D721Med (cell line): ENCODE data around the gene ADCY10.

ENCODE experiments used
- DNase-seq: peaks from one replicate; pipeline ENCODE4 v3.0.0; 2011; ENCODE audit warnings: low spot score; ENCODE audit not compliant: insufficient read length
- FAIRE-seq: peaks from 2 replicates; lab custom pipeline; 2011; peaks lifted over from hg19 to GRCh38; lab: Jason Lieb, UNC
- TF ChIP-seq, protein P1 (sequence below): IDR thresholded peaks from 2 replicates; pipeline ENCODE4 v1.5.1; 2012; ENCODE audit warnings: mild to moderate bottlenecking, control low read depth; ENCODE audit not compliant: insufficient read depth; ENCODE audit errors: missing control alignments

The ADCY10 gene

DNA sequence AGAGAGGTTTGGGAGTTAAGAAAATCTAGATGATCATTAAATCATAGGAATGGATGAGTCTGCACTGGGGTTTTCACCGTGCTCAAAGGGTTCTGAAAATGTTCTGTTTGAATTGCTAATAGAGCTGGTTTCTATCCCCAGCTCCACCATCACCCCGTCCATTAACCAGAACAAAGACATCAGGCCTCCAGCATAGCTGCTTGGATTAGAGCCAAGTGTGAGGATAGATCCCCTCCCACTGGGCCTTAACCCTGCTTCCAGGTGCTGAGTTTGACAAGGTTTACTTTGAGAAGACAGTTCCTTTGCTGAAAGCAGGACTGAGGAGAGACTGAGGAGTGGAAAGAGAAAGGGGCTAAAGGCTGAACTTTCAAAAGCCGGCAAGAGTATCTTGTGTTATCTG, 143.8 kb downstream of the ADCY10 start:
- FAIRE-seq (no peak), DNase-seq (no peak)
- TF ChIP-seq, protein P1, sequence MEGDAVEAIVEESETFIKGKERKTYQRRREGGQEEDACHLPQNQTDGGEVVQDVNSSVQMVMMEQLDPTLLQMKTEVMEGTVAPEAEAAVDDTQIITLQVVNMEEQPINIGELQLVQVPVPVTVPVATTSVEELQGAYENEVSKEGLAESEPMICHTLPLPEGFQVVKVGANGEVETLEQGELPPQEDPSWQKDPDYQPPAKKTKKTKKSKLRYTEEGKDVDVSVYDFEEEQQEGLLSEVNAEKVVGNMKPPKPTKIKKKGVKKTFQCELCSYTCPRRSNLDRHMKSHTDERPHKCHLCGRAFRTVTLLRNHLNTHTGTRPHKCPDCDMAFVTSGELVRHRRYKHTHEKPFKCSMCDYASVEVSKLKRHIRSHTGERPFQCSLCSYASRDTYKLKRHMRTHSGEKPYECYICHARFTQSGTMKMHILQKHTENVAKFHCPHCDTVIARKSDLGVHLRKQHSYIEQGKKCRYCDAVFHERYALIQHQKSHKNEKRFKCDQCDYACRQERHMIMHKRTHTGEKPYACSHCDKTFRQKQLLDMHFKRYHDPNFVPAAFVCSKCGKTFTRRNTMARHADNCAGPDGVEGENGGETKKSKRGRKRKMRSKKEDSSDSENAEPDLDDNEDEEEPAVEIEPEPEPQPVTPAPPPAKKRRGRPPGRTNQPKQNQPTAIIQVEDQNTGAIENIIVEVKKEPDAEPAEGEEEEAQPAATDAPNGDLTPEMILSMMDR = no peak

DNA sequence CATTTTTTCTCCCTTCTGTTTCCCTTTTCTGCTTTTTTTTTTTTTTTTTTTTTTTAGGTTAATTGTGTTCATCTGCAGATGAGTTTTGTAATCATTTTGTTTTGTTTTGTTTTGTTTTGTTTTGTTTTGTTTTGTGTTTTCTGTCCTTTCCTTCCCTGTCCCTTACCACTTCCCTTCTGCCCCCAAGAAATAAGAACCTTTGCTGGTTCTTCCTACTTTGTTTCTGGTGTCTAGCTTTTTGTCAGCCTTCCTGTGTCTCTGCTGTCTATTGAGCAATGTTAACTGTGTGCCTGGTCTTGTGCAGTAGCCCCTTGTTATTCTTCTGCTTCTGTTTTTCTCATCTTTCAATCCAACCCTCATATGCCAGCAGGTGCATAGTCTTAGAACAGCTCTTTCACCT, 146.2 kb downstream of the ADCY10 start:
- no peak for FAIRE-seq
- no peak for DNase-seq
- TF ChIP-seq, protein P1 = no peak

DNA sequence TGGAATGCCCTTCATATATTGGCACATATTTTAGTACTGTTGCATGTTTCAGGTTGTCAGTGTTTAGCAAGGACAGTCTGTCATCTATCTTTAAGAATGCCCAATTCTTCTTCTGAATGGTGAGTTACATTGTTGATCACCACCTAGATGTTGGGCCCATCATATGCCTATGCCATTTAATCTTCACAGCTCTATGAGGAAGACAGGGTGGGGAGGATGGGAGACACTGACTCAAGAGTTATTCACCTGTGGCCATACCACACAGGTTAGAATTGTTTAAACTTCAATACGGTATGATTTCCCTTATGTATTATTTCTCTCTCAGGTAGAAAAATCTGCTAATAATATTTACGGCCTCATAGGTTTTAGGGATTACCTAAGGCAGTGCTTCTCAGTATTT, 147.4 kb downstream of the ADCY10 start:
- peak; percentile 89 for FAIRE-seq
- DNase-seq = no peak
- TF ChIP-seq, protein P1 = no peak

DNA sequence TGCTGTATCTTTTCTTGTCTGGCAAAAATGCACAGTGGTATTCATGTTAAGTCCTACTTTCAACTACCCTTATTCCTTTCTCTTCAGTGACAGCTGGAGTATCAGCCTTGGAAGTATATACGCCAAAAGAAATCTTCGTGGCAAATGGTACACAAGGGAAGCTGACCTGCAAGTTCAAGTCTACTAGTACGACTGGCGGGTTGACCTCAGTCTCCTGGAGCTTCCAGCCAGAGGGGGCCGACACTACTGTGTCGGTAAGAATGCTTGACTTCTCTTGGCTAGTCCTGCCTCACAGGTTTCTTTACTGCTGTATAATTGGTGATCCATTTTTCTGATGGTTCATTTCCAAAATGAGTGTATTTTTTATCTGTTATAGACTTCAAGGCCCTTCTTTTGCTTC, 148.4 kb downstream of the ADCY10 start:
- DNase-seq (no peak), FAIRE-seq (no peak)

DNA sequence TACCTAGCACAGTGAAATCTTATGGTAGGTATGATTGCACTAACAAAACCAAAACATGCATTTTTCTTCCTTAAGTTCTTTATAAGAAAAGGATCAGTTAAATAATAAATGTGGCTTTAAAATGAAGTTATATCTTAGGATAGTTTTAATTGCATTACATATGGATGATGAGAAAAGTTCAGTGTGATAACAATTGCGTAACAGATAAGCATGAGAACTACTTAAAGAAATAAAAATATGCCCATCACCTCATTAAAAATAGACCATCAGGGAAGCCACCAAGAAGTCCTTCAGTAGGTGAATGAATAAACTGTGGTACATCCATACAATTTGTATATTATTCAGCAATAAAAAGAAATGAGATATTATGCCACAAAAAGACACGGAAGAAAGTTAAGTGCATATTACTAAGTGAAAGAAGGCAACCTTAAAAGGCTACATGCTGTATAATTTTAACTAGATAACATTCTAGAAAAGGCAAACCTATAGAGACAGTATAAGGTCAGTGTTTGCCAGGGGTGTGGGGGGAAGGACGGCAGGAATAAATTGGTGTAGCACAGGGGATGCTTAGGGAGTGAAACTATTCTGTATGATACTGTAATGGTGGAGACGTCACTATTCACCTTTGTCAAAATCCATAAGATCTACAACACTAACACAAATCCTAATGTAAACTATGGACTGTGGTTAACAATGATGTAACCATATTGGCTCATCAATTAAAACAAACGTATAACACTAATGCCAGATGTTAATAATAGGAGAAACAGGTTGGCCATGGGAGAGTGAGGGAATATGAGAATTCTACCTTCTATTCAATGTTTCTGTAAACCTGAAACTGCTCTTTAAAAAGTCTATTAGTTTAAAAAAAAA, 149.2 kb downstream of the ADCY10 start:
- FAIRE-seq (peak; percentile 88), DNase-seq (no peak)
- TF ChIP-seq, protein P1 = no peak

More for the DNA sequence above, 148.4 kb downstream of the ADCY10 start:
- TF ChIP-seq, protein P1 = no peak

DNA sequence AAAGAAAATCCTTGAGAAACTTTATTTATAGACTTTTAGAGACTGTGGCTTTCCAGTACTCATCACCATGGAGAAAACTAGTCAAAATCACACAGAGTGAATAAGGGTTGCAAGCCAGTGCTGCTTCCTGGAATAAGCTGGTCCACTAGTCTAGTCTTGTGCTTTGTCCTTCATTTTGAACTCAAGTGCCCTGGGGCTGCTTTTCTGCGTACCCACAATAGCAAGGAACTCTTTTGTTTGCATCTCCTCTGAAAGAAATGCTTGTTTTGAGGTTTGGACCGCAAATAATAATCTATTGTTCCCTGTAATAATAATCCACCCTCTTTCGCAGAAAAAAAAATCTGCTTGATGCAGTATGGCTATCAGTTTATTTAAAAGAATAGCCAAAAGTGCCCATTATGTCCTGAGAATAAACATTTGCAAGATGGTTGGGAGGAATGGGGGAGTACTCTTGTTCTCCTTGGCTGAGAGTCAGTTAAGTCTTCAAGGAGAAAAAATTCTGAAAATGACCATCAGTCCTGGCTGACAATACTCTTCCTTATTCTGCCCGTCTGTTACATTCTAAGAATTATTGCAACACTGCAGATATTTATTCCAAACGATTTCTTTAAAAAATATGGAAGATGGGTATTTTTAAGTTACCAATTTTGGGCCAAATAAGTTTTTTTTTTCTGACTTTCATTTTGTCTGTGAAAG, 150.3 kb downstream of the ADCY10 start:
- DNase-seq (no peak), FAIRE-seq (no peak)
- TF ChIP-seq, protein P1 = no peak
